Measurements from ENCODE around the gene GFOD1. TPM values are rescaled to one million over a fixed set of nuclear protein-coding genes. Genes with fewer than 3 reads are reported as not detected.

The GFOD1 gene
- polyA plus RNA-seq, 1 of the 3 experiments (the other 2 are of a cell fraction), result 1.6 TPM

DNA sequence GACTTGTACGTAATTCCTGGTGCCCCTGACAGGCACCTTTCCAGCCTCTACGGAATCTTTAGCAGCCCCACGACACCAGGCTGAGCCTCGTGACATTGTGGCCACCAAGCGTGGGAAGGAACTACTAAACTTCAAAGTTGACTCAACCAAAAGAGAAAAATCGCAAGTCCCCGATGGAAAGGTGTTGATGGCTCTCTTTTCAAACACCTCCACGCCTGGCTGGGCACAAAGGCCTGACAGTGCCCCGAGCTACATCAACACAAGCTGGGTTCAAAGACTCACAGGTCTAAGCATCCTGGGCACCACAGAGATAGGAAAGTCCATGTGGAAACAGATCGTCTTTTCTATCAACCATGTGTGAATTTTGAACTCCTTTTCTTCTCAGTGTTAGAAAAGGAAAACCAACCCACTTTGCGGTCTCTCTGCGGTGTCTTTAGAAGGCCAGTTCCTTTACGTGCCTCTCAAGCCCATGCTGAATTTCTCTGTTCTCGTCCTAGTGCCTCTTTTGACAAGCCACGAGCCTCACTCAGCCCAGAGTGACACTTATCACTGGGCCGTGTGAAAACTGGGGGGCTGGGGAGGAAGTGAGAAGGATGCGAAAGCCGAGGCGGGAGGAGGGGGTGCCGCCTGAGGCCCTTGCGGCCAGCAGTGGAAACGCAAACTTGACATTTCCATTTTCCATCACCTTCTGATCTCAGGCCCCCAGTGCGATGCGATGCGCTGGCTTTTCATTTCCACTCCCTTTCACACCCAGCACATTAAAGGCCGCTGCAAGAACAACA, 59.4 kb downstream of the GFOD1 start:
- Histone ChIP-seq H3K9me2 (no peaks in the 10 kb centered on the region), H3K4me1 (ENCODE audit: control insufficient read depth in 1 of 2, insufficient read depth in 2 of 2, low read depth in 1 of 2, low read length in 1 of 2) (peaks cover 0 to 8% of the 10 kb centered on the region in 2 experiments; a peak in 2 of 4 replicates), H3K79me2 (ENCODE audit: insufficient read depth) (no peaks in the 10 kb centered on the region), H3K27me3 (ENCODE audit: insufficient read depth) (no peaks in the 10 kb centered on the region), H3K27ac (ENCODE audit: low read depth in 2 of 2, low read length in 1 of 2) (no peak overlapping the region), H3K9me3 (no peaks in the 10 kb centered on the region), H3K36me3 (replicated peaks in 1 of 2; ENCODE audit: control insufficient read depth in 1 of 2, insufficient read depth in 2 of 2, low read length in 1 of 2) (no peaks in the 10 kb centered on the region), H3K4me2 (no peak overlapping the region), H3K9ac (no peak overlapping the region), H3F3A (replicated peaks; ENCODE audit: insufficient read depth) (peaks cover 4% of the 10 kb centered on the region), H3K4me3 (ENCODE audit: low read depth in 2 of 2, low read length in 1 of 2) (no peak overlapping the region), H2AFZ (ENCODE audit: low read depth) (no peak overlapping the region), H4K20me1 (ENCODE audit: insufficient read depth) (no peaks in the 10 kb centered on the region)
- DNase-seq, result no peak
- TF ChIP-seq MXI1 (IDR thresholded peaks at IDR 0.05; ENCODE audit: low read depth, low read length) (no peak), MEF2A (IDR thresholded peaks at IDR 0.05; ENCODE audit: borderline replicate concordance, low read depth) (no peak), YY1 (IDR thresholded peaks at IDR 0.05; ENCODE audit: low read depth) (no peak)
- TF ChIP-seq, protein P1, sequence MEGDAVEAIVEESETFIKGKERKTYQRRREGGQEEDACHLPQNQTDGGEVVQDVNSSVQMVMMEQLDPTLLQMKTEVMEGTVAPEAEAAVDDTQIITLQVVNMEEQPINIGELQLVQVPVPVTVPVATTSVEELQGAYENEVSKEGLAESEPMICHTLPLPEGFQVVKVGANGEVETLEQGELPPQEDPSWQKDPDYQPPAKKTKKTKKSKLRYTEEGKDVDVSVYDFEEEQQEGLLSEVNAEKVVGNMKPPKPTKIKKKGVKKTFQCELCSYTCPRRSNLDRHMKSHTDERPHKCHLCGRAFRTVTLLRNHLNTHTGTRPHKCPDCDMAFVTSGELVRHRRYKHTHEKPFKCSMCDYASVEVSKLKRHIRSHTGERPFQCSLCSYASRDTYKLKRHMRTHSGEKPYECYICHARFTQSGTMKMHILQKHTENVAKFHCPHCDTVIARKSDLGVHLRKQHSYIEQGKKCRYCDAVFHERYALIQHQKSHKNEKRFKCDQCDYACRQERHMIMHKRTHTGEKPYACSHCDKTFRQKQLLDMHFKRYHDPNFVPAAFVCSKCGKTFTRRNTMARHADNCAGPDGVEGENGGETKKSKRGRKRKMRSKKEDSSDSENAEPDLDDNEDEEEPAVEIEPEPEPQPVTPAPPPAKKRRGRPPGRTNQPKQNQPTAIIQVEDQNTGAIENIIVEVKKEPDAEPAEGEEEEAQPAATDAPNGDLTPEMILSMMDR (IDR thresholded peaks at IDR 0.05), result no peak
- TF ChIP-seq, protein P2, sequence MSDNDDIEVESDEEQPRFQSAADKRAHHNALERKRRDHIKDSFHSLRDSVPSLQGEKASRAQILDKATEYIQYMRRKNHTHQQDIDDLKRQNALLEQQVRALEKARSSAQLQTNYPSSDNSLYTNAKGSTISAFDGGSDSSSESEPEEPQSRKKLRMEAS (IDR thresholded peaks at IDR 0.05; ENCODE audit: low read depth), result no peak
- WGBS (ENCODE audit: low lambda C conversion rate), result 93% methylated on average over 25 of the region's 26 CpGs
- POLR2A ChIA-PET, result no interaction called here
- CTCF ChIA-PET, result no interaction called here

DNA sequence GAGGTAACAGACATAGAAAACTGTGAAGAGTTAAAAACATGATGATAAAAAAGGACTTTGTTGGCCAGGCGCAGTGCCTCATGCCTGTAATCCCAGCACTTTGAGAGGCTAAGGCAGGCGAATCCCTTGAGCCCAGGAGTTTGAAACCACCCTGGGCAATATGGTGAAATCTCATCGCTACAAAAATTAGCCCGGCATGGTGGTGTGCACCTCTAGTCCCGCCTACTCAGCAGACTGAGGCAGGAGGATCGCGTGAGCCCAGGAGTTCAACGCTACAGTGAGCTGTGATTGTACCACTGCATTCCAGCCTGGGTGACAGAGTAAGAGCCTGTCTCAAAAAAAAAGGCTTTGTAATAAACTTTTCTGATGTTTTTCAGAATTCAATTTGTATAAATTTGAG, 60.1 kb downstream of the GFOD1 start:
- H3F3A ChIP-seq (replicated peaks; ENCODE audit: insufficient read depth), result peaks cover 4% of the 10 kb centered on the region
- H3K4me1 ChIP-seq (ENCODE audit: control insufficient read depth in 1 of 2, insufficient read depth in 2 of 2, low read depth in 1 of 2, low read length in 1 of 2), result peaks cover 1 to 8% of the 10 kb centered on the region in 2 experiments; a peak in 2 of 4 replicates
- no peak overlapping the region for H2AFZ ChIP-seq (ENCODE audit: low read depth)
- H3K27ac ChIP-seq (ENCODE audit: low read depth in 2 of 2, low read length in 1 of 2), result no peak overlapping the region
- POLR2A ChIA-PET, result no interaction called here
- no peaks in the 10 kb centered on the region for H3K9me3 ChIP-seq
- H3K9ac ChIP-seq, result no peak overlapping the region
- no peaks in the 10 kb centered on the region for H4K20me1 ChIP-seq (ENCODE audit: insufficient read depth)
- no peaks in the 10 kb centered on the region for H3K27me3 ChIP-seq (ENCODE audit: insufficient read depth)
- no peak overlapping the region for H3K4me3 ChIP-seq (ENCODE audit: low read depth in 2 of 2, low read length in 1 of 2)
- no peaks in the 10 kb centered on the region for H3K79me2 ChIP-seq (ENCODE audit: insufficient read depth)
- DNase-seq, result no peak
- H3K9me2 ChIP-seq, result no peaks in the 10 kb centered on the region
- no peak for TF ChIP-seq YY1 (IDR thresholded peaks at IDR 0.05; ENCODE audit: low read depth)
- TF ChIP-seq SMC3 (IDR thresholded peaks at IDR 0.05; ENCODE audit: low read depth, low read length), result no peak
- no peak for TF ChIP-seq FOXM1 (IDR thresholded peaks at IDR 0.05; ENCODE audit: low read depth)
- TF ChIP-seq, protein P3, sequence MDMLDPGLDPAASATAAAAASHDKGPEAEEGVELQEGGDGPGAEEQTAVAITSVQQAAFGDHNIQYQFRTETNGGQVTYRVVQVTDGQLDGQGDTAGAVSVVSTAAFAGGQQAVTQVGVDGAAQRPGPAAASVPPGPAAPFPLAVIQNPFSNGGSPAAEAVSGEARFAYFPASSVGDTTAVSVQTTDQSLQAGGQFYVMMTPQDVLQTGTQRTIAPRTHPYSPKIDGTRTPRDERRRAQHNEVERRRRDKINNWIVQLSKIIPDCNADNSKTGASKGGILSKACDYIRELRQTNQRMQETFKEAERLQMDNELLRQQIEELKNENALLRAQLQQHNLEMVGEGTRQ (IDR thresholded peaks at IDR 0.05; ENCODE audit: borderline replicate concordance, low read depth, low read length), result no peak
- TF ChIP-seq TEAD4 (IDR thresholded peaks at IDR 0.05; ENCODE audit: borderline replicate concordance, insufficient read depth), result no peak
- TF ChIP-seq EP300 (IDR thresholded peaks at IDR 0.05; ENCODE audit: borderline replicate concordance in 1 of 2, low read depth in 1 of 2, low read length in 1 of 2), result no peak
- TF ChIP-seq RAD21 (IDR thresholded peaks at IDR 0.05; ENCODE audit: low read length), result no peak
- no peak for TF ChIP-seq RCOR1 (IDR thresholded peaks at IDR 0.05; ENCODE audit: low read length)
- CTCF ChIA-PET, result no interaction called here
- no peak overlapping the region for H3K4me2 ChIP-seq
- WGBS (ENCODE audit: low lambda C conversion rate), result 92% methylated on average over 8 of the region's 8 CpGs
- no peaks in the 10 kb centered on the region for H3K36me3 ChIP-seq (replicated peaks in 1 of 2; ENCODE audit: control insufficient read depth in 1 of 2, insufficient read depth in 2 of 2, low read length in 1 of 2)
